ENCODE measurements around the gene SLIT3. TPM values are rescaled to one million over a fixed set of nuclear protein-coding genes. Genes with fewer than 3 reads are reported as not detected.

The SLIT3 gene
- total RNA-seq, 4 donors from 2014 or later = 41.1 to 86.6 (median 62.7) TPM

DNA sequence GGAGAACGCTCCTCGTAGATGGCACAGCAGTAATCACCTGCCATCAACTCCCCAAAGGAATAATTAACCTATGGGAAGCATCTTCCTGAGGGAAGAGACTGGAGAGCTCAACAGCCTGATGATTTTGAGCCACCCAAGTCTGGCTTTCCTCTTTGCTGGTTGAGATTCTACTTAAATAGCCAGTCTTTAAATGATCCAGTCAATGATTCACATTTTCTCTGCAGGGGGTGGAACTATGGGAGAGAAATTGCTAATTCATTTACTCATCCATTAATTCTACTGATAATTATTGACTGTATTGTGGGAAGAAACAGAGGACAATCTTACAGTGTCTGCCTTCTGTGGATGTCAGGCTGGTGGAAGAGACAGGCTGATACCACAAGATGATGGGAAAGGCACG, 366.8 kb downstream of the SLIT3 start:
- TF ChIP-seq POLR2A (IDR thresholded peaks at IDR 0.05; ENCODE audit: low read depth) (no peak), CTCF (IDR thresholded peaks at IDR 0.05) (no peak), EP300 (IDR thresholded peaks at IDR 0.05) (no peak), POLR2AphosphoS5 (IDR thresholded peaks at IDR 0.05) (no peak)
- peaks cover 0 to 4% (median 0%) of the 10 kb centered on the region in 4 donors for H3K4me1 ChIP-seq
- H3K27ac ChIP-seq (replicated peaks in 1 of 4) = no peak overlapping the region
- no peak for DNase-seq (ENCODE audit: extremely low spot score)
- no peak overlapping the region for H3K4me3 ChIP-seq
- H3K36me3 ChIP-seq = no peaks in the 10 kb centered on the region
- no peaks in the 10 kb centered on the region for H3K27me3 ChIP-seq
- H3K9me3 ChIP-seq = no peaks in the 10 kb centered on the region
- intact Hi-C loops (cut with DNase I) = no loop called here
- 97% methylated on average over 3 of the region's 3 CpGs for WGBS

DNA sequence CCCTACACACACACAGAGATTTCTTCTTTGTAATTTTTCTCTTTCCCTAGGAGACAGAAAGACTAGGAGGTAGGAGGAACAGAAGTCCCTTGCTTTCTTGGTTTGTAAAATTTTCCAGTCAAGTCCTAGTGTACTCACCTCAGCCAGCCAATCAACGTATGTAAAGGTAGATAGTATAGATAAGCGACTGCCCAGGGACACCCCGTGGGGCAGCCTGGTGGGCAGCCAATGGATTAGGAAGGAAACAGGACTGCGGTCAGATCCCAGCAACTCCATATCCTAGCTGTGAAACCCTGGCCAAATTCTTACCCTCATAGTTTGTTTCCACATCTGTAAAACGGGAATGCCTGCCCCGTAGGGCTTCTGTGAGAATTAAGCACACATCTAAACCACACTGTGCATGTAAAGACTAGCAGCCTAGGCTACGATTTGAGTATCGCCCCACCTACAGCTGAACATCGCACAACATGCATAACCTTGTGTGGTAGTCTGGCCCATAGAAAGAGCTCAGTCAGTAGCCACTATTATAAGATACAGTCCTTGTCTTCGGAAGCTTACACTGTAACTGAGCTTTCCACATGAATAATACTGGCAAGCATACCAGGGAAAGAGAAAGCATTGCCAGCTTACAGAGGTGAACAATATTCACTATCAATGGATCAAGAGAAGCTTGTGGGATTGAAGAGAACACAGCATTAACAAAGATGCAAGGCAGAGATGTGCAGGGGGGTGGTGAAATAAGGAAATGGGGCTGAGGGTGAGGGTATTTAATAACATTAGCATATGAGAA, 368.3 kb downstream of the SLIT3 start:
- no peaks in the 10 kb centered on the region for H3K9me3 ChIP-seq
- no peaks in the 10 kb centered on the region for H3K27me3 ChIP-seq
- H3K36me3 ChIP-seq = no peaks in the 10 kb centered on the region
- no peak for DNase-seq (ENCODE audit: extremely low spot score)
- intact Hi-C loops (cut with DNase I) = no loop called here
- no peak overlapping the region for H3K4me3 ChIP-seq
- no peak overlapping the region for H3K27ac ChIP-seq (replicated peaks in 1 of 4)
- H3K4me1 ChIP-seq = peaks cover 0 to 16% (median 6%) of the 10 kb centered on the region in 4 donors
- TF ChIP-seq CTCF (IDR thresholded peaks at IDR 0.05) = no peak
- TF ChIP-seq EP300 (IDR thresholded peaks at IDR 0.05) = no peak
- TF ChIP-seq POLR2A (IDR thresholded peaks at IDR 0.05; ENCODE audit: low read depth) = no peak
- TF ChIP-seq POLR2AphosphoS5 (IDR thresholded peaks at IDR 0.05) = no peak
- 90% methylated on average over 8 of the region's 10 CpGs for WGBS

- H3K4me1 ChIP-seq = peaks cover 0 to 16% (median 7%) of the 10 kb centered on the region in 4 donors
- no peak overlapping the region for H3K27ac ChIP-seq (replicated peaks in 1 of 4)
- intact Hi-C loops (cut with DNase I) = no loop called here
- H3K9me3 ChIP-seq = no peaks in the 10 kb centered on the region
- TF ChIP-seq CTCF (IDR thresholded peaks at IDR 0.05) (no peak), POLR2A (IDR thresholded peaks at IDR 0.05; ENCODE audit: low read depth) (no peak)
- H3K36me3 ChIP-seq = no peaks in the 10 kb centered on the region
- 73% methylated on average over 7 of the region's 8 CpGs for WGBS
- DNase-seq (ENCODE audit: extremely low spot score) = no peak
- no peak overlapping the region for H3K4me3 ChIP-seq
- no peaks in the 10 kb centered on the region for H3K27me3 ChIP-seq
These were observed 369.1 kb downstream of the SLIT3 start for GRCh38 chr5:168931638-168932345.

GRCh38 chr5:168929656-168930055, 371.3 kb downstream of the SLIT3 start:
- intact Hi-C loops (cut with DNase I) = no loop called here
- H3K27me3 ChIP-seq = no peaks in the 10 kb centered on the region
- 84% methylated on average over 7 of the region's 7 CpGs for WGBS
- no peak overlapping the region for H3K27ac ChIP-seq (replicated peaks in 1 of 4)
- no peak overlapping the region for H3K4me3 ChIP-seq
- no peaks in the 10 kb centered on the region for H3K9me3 ChIP-seq
- H3K36me3 ChIP-seq = no peaks in the 10 kb centered on the region
- DNase-seq (ENCODE audit: extremely low spot score) = no peak
- TF ChIP-seq POLR2A (IDR thresholded peaks at IDR 0.05; ENCODE audit: low read depth) = no peak
- no peak for TF ChIP-seq CTCF (IDR thresholded peaks at IDR 0.05)
- no peak for TF ChIP-seq POLR2AphosphoS5 (IDR thresholded peaks at IDR 0.05)
- TF ChIP-seq EP300 (IDR thresholded peaks at IDR 0.05) = no peak
- H3K4me1 ChIP-seq = peaks cover 0 to 16% (median 7%) of the 10 kb centered on the region in 4 donors

Data from esophagus muscularis mucosa (tissue), 4 donors.